Body of pancreas (tissue), 4 donors: ENCODE results near the gene ARHGAP12. TPM values are rescaled to one million over a fixed set of nuclear protein-coding genes. Genes with fewer than 3 reads are reported as not detected.

Source experiments
- ATAC-seq: fragments of 150-250 bp; one replicate; pipeline ENCODE4 v1.9.1; 2016
- DNase-seq, 4 donors: peaks; one replicate each; pipeline ENCODE4 v3.0.0-alpha.2; 2019
- H3K27ac ChIP-seq, 4 donors: fragments of 200-600 bp; sonication (generic); 1 replicate in 3 of 4; 2 replicates in 1 of 4; pipeline versions ENCODE4 v1.5.1 to v1.6.1; 2016 to 2019; ENCODE audit warnings: mild to moderate bottlenecking in 1 of 4, mixed read lengths in 1 of 4, moderate library complexity in 1 of 4
- H3K27me3 ChIP-seq, 2 donors: fragments of 200-600 bp; sonication (generic); one replicate each; pipeline ENCODE4 v1.6.0; 2016; ENCODE audit warnings: mild to moderate bottlenecking in 1 of 2
- H3K36me3 ChIP-seq, 2 donors: fragments of 200-600 bp; sonication (generic); replicated peaks in 1 of 2; 2 replicates each; pipeline ENCODE4 v1.5.1; 2016; ENCODE audit warnings: low read depth in 2 of 2; ENCODE audit not compliant: insufficient read depth in 1 of 2
- H3K4me1 ChIP-seq: fragments of 200-600 bp; sonication (generic); one replicate; pipeline ENCODE4 v1.6.0; 2016
- H3K4me3 ChIP-seq, 2 donors: fragments of 200-600 bp; sonication (generic); 1 replicate in 1 of 2; 2 replicates in 1 of 2; pipeline ENCODE4 v1.5.1; 2016 to 2019
- H3K9me3 ChIP-seq, 3 donors: fragments of 200-600 bp; sonication (generic); 1 replicate in 2 of 3; 2 replicates in 1 of 3; pipeline ENCODE4 v1.5.1; 2016
- POLR2A ChIP-seq, 3 donors: fragments of 450-650 bp; IDR thresholded peaks; one replicate each; pipeline ENCODE4 v1.6.1; 2016; ENCODE audit warnings: antibody characterized with exemption in 3 of 3, mild to moderate bottlenecking in 2 of 3
- WGBS, 2 donors: methylation state at CpG; one replicate each; pipeline ENCODE4 v1.1.5; 2017; 5-methylcytosine and 5-hydroxymethylcytosine counted together
- intact Hi-C: fragments of 100-400 bp; cut with DNase I; formaldehyde crosslinking; loops from one replicate; pipeline ENCODE4 v1.15.1; 2023
- total RNA-seq, 2 donors: library from RNA; depleted of rRNA; stranded (reverse); fragments of >200 nt; gene quantifications; one replicate each; pipeline ENCODE4 v1.1.0, GENCODE V29; 2016
- TF ChIP-seq, protein P1 (sequence below), 7 experiments: fragments of 450-650 bp in 4 of 7; fragments of 200-600 bp in 3 of 7; sonication (generic) in 3 of 7; IDR thresholded peaks; one replicate each; pipeline ENCODE4 v1.5.1; 2016 to 2019; ENCODE audit warnings: antibody characterized with exemption in 7 of 7

Gene ARHGAP12
- total RNA-seq, 2 donors from 2014 or later, result 34.3 to 39.4 TPM

DNA sequence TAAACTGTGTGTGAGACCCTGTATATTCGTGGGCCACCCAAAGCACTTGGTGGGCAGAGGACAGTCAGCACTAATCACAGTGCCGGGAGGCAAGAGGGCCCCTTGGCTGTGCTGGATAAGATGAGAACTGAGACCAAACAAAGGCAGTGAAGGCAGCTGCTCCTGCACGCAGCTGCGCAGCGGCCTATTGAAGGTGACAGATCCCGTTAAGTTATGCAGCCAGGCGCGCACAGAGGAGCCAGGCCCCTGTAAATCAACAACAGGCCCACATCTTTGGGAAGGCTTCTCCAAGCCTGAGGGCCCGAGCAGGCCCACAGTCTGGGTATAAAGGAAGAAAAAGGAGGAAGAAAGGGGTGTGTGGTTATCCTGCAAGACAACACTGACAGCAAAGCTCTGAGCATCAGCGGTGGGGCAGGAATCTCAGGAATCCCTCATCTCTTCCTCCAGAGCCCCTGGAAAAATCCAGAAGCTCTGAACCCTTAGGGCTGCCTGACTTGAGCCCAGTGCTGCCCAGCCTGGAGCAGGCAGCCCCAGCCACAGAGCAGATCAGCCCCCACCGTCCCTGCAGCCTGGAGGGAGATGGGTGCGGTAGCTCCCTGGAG lies 154.2 kb downstream of the ARHGAP12 start:
- intact Hi-C loops, result no loop called here
- WGBS, 2 donors, result 88 to 98% methylated on average over 11 to 12 of the region's 12 CpGs
- no peak overlapping the region for H3K27ac ChIP-seq
- no peak overlapping the region for H3K4me3 ChIP-seq
- H3K4me1 ChIP-seq, result peaks cover 24% of the 10 kb centered on the region
- H3K27me3 ChIP-seq, result no peaks in the 10 kb centered on the region
- TF ChIP-seq POLR2A (IDR thresholded peaks at IDR 0.05), result no peak
- TF ChIP-seq, protein P1, sequence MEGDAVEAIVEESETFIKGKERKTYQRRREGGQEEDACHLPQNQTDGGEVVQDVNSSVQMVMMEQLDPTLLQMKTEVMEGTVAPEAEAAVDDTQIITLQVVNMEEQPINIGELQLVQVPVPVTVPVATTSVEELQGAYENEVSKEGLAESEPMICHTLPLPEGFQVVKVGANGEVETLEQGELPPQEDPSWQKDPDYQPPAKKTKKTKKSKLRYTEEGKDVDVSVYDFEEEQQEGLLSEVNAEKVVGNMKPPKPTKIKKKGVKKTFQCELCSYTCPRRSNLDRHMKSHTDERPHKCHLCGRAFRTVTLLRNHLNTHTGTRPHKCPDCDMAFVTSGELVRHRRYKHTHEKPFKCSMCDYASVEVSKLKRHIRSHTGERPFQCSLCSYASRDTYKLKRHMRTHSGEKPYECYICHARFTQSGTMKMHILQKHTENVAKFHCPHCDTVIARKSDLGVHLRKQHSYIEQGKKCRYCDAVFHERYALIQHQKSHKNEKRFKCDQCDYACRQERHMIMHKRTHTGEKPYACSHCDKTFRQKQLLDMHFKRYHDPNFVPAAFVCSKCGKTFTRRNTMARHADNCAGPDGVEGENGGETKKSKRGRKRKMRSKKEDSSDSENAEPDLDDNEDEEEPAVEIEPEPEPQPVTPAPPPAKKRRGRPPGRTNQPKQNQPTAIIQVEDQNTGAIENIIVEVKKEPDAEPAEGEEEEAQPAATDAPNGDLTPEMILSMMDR (IDR thresholded peaks at IDR 0.05), result no peak
- no peaks in the 10 kb centered on the region for H3K9me3 ChIP-seq
- H3K36me3 ChIP-seq, result no peaks in the 10 kb centered on the region
- no peak for ATAC-seq
- no peak for DNase-seq

DNA sequence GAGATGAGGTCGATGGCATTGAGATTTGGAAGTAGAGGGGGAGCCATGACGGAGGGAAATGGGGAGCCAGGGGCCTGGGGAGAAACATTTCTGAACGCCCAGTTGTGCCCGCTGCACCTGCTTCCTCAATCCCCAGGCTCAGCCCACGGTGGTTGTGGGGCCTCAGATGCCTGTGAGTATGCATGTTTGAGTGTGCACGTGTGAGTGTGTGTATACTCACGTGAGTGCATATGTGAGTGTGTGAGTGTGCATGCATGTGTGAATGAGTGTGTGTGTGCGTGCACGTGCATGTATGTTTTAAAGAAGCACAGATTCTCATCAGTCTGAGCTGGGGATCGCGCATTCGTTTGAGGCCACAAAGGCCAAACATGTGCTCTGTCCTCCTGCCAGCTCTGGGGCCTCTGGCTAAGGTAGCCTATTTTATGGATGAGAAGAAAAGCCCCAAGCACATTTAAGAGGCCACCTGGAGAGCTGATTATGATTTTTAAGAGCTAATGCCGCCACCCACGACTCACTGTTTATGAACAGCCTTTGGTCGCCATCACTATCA lies 154.8 kb downstream of the ARHGAP12 start:
- 88 to 92% methylated on average over 15 of the region's 15 CpGs for WGBS, 2 donors
- H3K27me3 ChIP-seq, result no peaks in the 10 kb centered on the region
- DNase-seq (no peak), ATAC-seq (no peak)
- intact Hi-C loops, result no loop called here
- H3K4me3 ChIP-seq, result no peak overlapping the region
- no peak for TF ChIP-seq POLR2A (IDR thresholded peaks at IDR 0.05)
- TF ChIP-seq, protein P1 (IDR thresholded peaks at IDR 0.05), result no peak
- no peak overlapping the region for H3K27ac ChIP-seq
- no peaks in the 10 kb centered on the region for H3K9me3 ChIP-seq
- H3K36me3 ChIP-seq, result no peaks in the 10 kb centered on the region
- H3K4me1 ChIP-seq, result peaks cover 24% of the 10 kb centered on the region

- Histone ChIP-seq H3K9me3 (no peaks in the 10 kb centered on the region), H3K4me3 (no peak overlapping the region), H3K36me3 (no peaks in the 10 kb centered on the region), H3K27ac (peak overlapping the region; percentile 65 to 80 (median 74)), H3K4me1 (peaks cover 24% of the 10 kb centered on the region), H3K27me3 (no peaks in the 10 kb centered on the region)
- DNase-seq, result peak; percentile 78 to 94 (median 92)
- 48 to 50% methylated on average over 9 of the region's 9 CpGs for WGBS, 2 donors
- ATAC-seq, result peak; percentile 95
- intact Hi-C loops, result no loop called here
- TF ChIP-seq, protein P1 (IDR thresholded peaks at IDR 0.05), result no peak
- peak in 1 of 3 donors; percentile 30 for TF ChIP-seq POLR2A (IDR thresholded peaks at IDR 0.05)
Measured at GRCh38 chr10:31771331-31771831, 157.2 kb downstream of the ARHGAP12 start.

- ATAC-seq, result peak; percentile 77
- Histone ChIP-seq H3K27ac (peak overlapping the region; percentile 65 to 80 (median 74)), H3K36me3 (no peaks in the 10 kb centered on the region), H3K4me3 (no peak overlapping the region), H3K27me3 (no peaks in the 10 kb centered on the region), H3K4me1 (peaks cover 24% of the 10 kb centered on the region), H3K9me3 (no peaks in the 10 kb centered on the region)
- TF ChIP-seq, protein P1 (IDR thresholded peaks at IDR 0.05), result peak; percentile 66 to 92 (median 79)
- TF ChIP-seq POLR2A (IDR thresholded peaks at IDR 0.05), result no peak
- intact Hi-C loops, result no loop called here
- peak; percentile 64 to 74 (median 69) for DNase-seq
- 36 to 37% methylated on average over 8 of the region's 8 CpGs for WGBS, 2 donors
Measured at GRCh38 chr10:31770307-31770902, 158.2 kb downstream of the ARHGAP12 start.
